WI38 (cell line): ENCODE measurements around the gene METTL22.

Experiments used
- H3K4me3 ChIP-seq: 2 replicates; pipeline ENCODE4 v1.5.1; 2011; ENCODE audit warnings: low read depth, mild to moderate bottlenecking, control low read depth, low read length
- TF ChIP-seq, protein P1 (sequence below): IDR thresholded peaks from 2 replicates; pipeline ENCODE4 v1.5.1; 2012; ENCODE audit warnings: low read depth, mild to moderate bottlenecking, control low read depth, low read length

METTL22 gene

DNA sequence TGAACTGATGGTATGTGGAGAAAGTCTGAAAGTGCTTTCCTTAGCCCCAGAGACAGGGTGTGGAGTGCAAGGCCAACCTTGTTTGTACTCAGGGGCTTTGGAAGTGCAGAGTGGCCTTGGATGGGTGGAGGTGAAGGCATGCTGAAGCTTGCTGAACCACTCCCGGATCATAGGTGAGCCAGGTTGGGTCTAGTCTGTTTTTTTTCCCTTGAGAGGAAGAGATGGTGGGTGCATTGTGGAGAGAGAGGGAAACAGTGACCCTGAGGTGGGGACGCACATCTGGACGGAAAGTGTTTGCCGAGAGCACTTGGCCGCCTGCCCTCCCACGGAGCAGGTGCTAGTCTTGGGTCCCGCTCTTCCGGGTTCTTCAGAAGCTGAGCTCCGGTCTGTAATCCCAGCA lies 65.4 kb downstream of the METTL22 start:
- TF ChIP-seq, protein P1, sequence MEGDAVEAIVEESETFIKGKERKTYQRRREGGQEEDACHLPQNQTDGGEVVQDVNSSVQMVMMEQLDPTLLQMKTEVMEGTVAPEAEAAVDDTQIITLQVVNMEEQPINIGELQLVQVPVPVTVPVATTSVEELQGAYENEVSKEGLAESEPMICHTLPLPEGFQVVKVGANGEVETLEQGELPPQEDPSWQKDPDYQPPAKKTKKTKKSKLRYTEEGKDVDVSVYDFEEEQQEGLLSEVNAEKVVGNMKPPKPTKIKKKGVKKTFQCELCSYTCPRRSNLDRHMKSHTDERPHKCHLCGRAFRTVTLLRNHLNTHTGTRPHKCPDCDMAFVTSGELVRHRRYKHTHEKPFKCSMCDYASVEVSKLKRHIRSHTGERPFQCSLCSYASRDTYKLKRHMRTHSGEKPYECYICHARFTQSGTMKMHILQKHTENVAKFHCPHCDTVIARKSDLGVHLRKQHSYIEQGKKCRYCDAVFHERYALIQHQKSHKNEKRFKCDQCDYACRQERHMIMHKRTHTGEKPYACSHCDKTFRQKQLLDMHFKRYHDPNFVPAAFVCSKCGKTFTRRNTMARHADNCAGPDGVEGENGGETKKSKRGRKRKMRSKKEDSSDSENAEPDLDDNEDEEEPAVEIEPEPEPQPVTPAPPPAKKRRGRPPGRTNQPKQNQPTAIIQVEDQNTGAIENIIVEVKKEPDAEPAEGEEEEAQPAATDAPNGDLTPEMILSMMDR, result no peak
- no peak overlapping the region for H3K4me3 ChIP-seq

DNA sequence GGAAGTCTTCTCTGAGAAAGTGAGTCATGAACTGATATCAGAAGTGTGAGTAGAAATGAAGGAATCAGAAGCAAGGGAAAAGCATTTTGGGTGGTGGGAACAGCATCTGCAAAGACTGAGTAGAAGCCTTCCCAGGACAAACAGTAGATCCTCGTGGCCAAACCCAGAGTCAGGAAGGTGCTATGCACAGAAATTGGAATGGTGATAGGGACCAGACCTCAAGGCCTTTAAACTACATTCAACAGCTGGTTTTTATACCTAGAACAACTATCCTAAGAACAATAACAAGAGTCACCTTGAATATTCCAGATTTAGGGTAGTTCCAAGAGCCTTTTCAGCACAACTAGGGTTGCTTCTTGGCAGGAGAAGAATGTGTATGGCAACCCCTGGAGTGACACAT lies 68.2 kb downstream of the METTL22 start:
- no peak overlapping the region for H3K4me3 ChIP-seq
- TF ChIP-seq, protein P1, result no peak

DNA sequence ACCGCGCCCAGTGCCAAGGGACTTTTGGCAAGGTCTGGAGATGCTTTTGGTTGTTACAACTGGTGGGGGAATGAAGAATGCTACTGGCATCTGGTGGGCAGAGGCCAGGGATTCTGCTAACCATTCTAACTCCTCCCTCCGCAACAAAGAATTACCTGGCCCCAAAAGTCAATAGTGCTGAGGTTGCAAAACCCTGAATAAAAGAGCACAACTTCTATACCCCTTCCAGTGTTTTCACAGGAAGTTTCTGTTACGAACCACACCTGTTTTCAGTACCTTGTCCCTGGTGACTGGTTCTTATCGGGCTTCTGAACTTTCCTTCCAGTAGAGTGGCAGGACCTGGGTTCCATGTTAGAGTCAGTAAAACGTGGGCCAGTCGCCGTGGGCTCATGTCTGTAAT lies 70.2 kb downstream of the METTL22 start:
- no peak overlapping the region for H3K4me3 ChIP-seq
- TF ChIP-seq, protein P1, result no peak

DNA sequence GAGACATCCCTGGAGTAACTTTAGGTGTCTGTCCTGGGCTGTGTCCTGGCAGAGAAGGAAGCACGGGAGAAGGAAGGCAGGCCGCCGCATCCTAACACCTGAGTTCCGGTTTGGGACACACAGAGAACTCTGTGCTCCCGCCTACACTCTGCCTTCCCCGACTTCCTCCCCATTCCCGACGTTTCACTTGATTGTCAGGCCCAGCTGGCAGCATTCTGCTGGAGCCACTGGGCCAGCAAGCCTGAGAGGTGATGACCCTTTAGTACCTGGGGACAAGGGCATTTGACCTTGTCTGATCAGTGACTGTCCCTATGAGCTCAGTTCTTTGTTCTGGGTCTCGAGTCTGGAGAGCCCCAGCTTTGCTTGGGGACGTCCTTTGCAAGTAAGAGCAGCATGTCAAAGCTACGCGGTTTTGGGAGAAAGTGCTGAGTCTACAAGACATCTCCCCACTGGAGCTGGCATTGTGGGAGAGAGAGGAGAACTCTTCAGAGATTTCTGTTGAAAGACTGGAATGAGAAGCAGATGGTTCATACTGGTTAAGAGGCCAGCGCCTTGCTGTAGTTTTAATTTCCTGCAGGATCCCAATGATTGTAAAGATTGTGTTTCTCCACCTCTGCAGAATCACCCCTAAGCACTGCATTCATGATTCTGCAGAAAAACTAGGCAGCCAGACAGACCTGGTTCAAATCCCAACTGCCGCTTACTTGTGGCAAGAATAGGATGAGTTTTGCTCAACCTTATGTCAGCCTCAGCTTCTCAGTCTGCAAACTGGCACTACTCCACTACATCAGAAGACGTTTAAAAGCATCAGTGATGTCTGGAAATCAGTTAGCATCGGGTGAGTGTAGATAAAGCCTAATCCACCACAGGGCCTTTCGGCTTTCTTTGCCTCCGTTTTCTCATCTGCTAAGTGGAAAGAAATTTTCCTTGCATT lies 73.6 kb downstream of the METTL22 start:
- H3K4me3 ChIP-seq, result no peak overlapping the region
- TF ChIP-seq, protein P1, result no peak

DNA sequence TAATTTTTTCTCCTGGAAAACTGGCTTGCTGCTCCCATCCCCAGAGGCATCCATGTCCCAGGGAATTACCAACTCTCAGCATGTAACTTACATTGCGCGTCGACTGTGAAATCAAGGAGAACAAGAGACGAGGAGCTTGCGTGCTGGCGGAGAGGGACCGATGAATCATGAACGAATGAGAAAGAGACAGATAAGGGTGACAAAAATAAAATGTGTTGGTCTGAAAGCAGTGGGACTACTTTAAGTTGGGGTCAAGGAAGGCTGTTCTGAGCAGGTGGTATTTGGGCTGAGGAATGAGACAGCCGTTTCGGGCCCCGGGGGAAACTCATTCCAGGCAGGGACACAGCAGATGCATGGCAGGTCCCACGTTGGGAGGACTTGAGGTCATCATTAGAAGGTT lies 75.4 kb downstream of the METTL22 start:
- TF ChIP-seq, protein P1, result no peak
- H3K4me3 ChIP-seq, result no peak overlapping the region

DNA sequence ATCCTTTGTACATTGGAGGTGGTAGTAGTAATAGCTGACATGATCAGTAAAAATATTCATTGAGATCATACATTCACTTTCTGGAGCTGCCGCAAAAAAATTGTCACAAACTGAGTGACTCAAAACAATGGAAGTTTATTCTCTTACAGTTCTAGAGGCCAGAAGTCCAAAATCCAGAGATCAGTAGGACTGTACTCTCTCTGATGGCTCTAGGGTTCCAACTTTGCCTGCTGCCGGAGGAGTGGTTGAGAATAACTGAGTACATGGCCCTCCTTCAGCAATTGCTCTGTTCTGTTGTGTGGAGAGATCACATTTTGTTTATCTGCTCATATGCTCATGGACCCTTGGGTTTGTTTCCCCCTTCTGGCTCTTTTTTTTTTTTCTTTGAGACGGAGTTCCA lies 76.5 kb downstream of the METTL22 start:
- TF ChIP-seq, protein P1, result no peak
- H3K4me3 ChIP-seq, result no peak overlapping the region
